ENCODE measurements around the gene MTO1.
A peak's percentile ranks its signal among the peaks of the same experiment; 100 is the strongest.

MTO1 gene

DNA sequence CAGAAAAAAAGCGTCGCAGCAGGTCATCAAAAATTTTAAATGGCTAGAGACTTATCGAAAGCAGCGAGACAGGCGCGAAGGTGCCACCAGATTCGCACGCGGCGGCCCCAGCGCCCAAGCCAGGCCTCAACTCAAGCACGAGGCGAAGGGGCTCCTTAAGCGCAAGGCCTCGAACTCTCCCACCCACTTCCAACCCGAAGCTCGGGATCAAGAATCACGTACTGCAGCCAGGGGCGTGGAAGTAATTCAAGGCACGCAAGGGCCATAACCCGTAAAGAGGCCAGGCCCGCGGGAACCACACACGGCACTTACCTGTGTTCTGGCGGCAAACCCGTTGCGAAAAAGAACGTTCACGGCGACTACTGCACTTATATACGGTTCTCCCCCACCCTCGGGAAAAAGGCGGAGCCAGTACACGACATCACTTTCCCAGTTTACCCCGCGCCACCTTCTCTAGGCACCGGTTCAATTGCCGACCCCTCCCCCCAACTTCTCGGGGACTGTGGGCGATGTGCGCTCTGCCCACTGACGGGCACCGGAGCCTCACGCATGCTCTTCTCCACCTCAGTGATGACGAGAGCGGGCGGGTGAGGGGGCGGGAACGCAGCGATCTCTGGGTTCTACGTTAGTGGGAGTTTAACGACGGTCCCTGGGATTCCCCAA lies 59.3 kb downstream of the MTO1 start, which contains the start of gene EEF1A1:
Gene EEF1A1, minus strand, starts transcription at position 345 of the 663 bp plus-strand sequence. CDS start 1,006 bp downstream, outside the sequence.
- peak; percentile 100 for DNase-seq (ENCODE audit: low read depth)
- peak within 1 kb of the TSS; percentile 74 for H3K4me3 ChIP-seq (ENCODE audit: low read depth, low read length)
- TF ChIP-seq, protein P1, sequence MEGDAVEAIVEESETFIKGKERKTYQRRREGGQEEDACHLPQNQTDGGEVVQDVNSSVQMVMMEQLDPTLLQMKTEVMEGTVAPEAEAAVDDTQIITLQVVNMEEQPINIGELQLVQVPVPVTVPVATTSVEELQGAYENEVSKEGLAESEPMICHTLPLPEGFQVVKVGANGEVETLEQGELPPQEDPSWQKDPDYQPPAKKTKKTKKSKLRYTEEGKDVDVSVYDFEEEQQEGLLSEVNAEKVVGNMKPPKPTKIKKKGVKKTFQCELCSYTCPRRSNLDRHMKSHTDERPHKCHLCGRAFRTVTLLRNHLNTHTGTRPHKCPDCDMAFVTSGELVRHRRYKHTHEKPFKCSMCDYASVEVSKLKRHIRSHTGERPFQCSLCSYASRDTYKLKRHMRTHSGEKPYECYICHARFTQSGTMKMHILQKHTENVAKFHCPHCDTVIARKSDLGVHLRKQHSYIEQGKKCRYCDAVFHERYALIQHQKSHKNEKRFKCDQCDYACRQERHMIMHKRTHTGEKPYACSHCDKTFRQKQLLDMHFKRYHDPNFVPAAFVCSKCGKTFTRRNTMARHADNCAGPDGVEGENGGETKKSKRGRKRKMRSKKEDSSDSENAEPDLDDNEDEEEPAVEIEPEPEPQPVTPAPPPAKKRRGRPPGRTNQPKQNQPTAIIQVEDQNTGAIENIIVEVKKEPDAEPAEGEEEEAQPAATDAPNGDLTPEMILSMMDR (IDR thresholded peaks at IDR 0.05; ENCODE audit: insufficient read depth, low read depth, low read length, missing control alignments): no peak

DNA sequence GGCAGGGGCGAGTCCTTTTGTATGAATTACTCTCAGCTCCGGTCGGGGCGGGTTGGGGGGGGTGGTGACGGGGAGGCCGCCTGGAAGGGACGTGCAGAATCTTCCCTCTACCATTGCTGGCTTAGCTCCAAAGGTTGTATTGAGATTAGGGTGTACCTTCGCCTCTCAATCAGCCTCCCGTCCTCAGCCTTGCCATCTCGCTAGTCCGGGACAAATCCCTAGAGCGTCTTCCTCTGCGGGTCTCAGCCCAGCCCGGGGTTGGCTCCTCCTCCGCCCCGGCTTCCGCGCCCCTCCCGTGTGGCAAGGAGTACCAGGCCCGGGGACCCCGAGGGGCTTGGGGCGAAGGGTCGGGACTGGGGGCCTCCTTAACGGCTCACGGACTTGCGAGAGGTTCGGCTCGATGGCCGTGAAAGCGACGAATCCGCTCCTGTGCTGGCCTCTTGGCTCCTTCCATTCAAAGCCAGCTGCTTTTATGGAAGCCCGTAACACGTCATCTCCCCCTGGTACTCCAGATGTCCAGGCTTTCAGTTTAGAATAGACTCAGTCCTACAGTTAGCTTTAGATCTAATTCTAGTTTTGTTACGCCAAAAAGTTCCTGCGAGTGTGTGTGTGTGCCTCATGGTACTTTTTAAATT lies 59.9 kb downstream of the MTO1 start:
- H3K4me3 ChIP-seq (ENCODE audit: low read depth, low read length): peak overlapping the region; percentile 74
- DNase-seq (ENCODE audit: low read depth): no peak
- TF ChIP-seq, protein P1 (IDR thresholded peaks at IDR 0.05; ENCODE audit: insufficient read depth, low read depth, low read length, missing control alignments): no peak

DNA sequence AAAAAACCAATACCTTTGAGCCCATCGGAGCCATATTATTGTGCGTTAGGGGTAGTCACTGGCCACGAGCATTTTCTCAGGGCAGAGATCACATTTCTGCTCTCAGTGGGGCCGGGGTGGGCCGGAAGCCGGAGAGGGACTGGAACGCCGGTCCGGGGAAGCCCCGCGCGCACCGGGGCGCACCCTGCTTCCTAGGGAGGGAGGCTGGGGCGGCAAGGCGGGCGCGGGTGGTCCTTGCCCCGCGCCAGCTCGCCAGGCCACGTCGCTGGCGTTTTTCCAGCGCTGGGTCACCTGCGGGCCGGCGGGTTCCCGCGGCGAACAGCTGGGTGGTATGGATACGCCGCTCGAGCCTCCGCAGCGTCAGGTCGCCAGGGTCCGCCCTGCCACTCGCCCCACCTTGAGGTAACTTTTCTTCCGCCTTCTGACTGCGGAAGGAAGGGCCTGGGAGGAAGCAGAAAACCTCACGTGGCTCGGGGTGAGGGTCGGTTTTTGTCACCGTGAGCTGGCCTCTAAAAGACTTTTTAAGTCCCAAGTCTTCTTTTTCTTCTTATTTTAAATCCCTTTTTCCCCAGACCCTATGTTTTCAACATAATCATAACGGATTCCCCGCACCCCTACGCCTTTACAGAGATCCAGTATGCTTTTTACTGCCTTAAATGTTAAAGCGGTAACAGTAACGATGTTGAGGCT lies 62.0 kb downstream of the MTO1 start:
- peak overlapping the region; percentile 74 for H3K4me3 ChIP-seq (ENCODE audit: low read depth, low read length)
- TF ChIP-seq, protein P1 (IDR thresholded peaks at IDR 0.05; ENCODE audit: insufficient read depth, low read depth, low read length, missing control alignments): no peak
- DNase-seq (ENCODE audit: low read depth): peak; percentile 93

DNA sequence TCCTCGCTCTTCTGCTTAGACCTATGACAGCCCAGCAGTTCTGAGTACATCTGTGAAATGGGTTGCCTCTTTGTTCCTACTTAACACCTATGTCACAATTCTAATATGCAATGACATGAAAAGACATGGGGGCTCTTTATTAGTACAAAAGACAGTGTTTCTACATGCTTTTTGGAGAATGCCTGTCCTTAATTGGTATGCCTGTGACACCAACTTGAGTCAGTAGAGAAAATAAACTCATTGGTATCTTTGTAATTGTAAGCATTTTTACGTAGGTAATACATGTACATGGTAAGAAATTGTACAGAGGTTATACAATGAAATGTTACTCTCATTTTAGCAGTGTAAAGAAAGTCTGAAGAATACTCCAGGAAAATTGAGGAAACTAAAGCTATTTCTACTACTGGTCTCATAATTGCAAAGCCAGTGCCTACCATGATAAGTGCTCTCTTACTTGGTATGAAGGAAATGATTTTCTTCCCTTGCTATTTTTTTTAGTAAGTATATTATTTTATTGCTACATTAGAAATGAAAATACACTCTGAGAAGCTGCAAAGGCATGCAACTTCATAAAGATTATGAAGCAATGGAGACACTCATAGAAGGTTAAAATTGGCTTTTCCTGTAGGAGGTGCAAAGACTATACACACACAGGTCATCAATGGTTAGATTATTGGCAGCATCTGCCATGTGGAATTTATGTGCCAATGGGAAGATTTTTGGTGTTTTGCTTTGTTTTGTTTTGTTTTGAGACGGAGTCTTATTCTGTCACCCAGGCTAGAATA lies 64.2 kb downstream of the MTO1 start:
- no peak for DNase-seq (ENCODE audit: low read depth)
- TF ChIP-seq, protein P1 (IDR thresholded peaks at IDR 0.05; ENCODE audit: insufficient read depth, low read depth, low read length, missing control alignments): no peak
- no peak overlapping the region for H3K4me3 ChIP-seq (ENCODE audit: low read depth, low read length)

DNA sequence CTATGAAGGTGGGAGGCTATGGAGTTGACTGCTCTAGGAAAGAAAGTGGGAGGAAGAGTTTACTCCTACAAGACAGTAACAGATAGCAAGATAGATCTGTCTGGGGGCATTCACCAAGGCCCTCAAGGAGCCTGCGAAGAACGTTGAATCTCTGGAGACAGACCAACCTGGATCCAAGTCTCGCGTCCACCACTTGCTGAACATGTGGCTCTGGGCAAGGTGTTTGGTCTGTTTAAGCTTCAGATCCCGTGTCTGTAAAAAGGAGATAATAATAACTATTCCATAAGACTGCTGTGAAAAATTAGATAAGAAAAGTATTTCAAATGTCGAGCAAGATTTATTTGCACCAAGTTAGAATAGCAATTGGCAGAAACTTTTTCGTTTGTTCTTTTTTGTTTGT lies 67.4 kb downstream of the MTO1 start:
- DNase-seq (ENCODE audit: low read depth): no peak
- TF ChIP-seq, protein P1 (IDR thresholded peaks at IDR 0.05; ENCODE audit: insufficient read depth, low read depth, low read length, missing control alignments): no peak
- no peak overlapping the region for H3K4me3 ChIP-seq (ENCODE audit: low read depth, low read length)

DNA sequence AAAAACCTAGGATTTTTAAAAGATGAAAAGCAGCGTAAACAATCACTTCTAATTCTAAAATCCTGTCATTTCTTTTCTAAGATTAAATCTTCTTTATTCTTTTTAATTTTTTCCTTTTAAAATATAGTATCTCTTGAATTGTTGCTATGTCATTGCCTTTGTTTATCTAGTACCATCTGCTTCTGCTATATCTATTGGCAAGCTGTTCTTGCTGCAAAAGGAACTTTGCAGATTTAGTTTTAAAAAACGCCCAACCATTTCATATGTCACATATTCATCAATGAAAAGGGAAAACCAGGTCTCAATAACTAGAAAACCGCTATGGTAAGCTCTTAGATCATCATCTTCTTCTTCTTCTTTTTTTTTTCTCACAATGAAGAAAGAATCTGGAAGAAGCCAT lies 70.8 kb downstream of the MTO1 start:
- no peak overlapping the region for H3K4me3 ChIP-seq (ENCODE audit: low read depth, low read length)
- TF ChIP-seq, protein P1 (IDR thresholded peaks at IDR 0.05; ENCODE audit: insufficient read depth, low read depth, low read length, missing control alignments): no peak
- DNase-seq (ENCODE audit: low read depth): no peak

All from GM12865 (cell line).